H7 (cell line): ENCODE results near the gene CDH23. TPM values are rescaled to one million over a fixed set of nuclear protein-coding genes. Genes with fewer than 3 reads are reported as not detected.

Experiments
- DNase-seq: peaks from one replicate; pipeline ENCODE4 v3.0.0; 2012
- H3K27me3 ChIP-seq: 2 replicates; pipeline ENCODE4 v1.6.0; 2011; ENCODE audit warnings: mild to moderate bottlenecking, low read length; ENCODE audit not compliant: control insufficient read depth, insufficient read depth
- H3K36me3 ChIP-seq: replicated peaks from 2 replicates; pipeline ENCODE4 v1.5.1; 2011; ENCODE audit warnings: low read length; ENCODE audit not compliant: control insufficient read depth, insufficient read depth
- H3K4me3 ChIP-seq: 2 replicates; pipeline ENCODE4 v1.5.1; 2011; ENCODE audit warnings: low read depth, mild to moderate bottlenecking, control low read depth, low read length, moderate library complexity; ENCODE audit not compliant: insufficient read depth
- total RNA-seq: library from RNA; depleted of rRNA; stranded (reverse); fragments of >200 nt; shearing (Covaris generic); gene quantifications from 2 replicates; pipeline ENCODE4 v1.2.3, GENCODE V29; 2014

Gene CDH23
- total RNA-seq, 1 experiment from 2014 or later: 4.5 TPM

GRCh38 chr10:71361581-71361980 lies 35.1 kb upstream of the CDH23 start:
- DNase-seq: no peak
- no peak overlapping the region for H3K4me3 ChIP-seq

GRCh38 chr10:71362141-71362540 lies 34.6 kb upstream of the CDH23 start:
- Histone ChIP-seq H3K27me3 (no peaks in the 10 kb centered on the region), H3K36me3 (no peaks in the 10 kb centered on the region; the same call in 1 of the 2 replicates), H3K4me3 (no peak overlapping the region)
- no peak for DNase-seq

More at GRCh38 chr10:71361581-71361980, 35.1 kb upstream of the CDH23 start:
- Histone ChIP-seq H3K27me3 (no peaks in the 10 kb centered on the region), H3K36me3 (no peaks in the 10 kb centered on the region; the same call in 1 of the 2 replicates)

GRCh38 chr10:71363936-71364335 lies 32.8 kb upstream of the CDH23 start:
- H3K36me3 ChIP-seq: no peaks in the 10 kb centered on the region; the same call in 1 of the 2 replicates
- no peaks in the 10 kb centered on the region for H3K27me3 ChIP-seq
- H3K4me3 ChIP-seq: no peak overlapping the region
- DNase-seq: no peak

GRCh38 chr10:71365366-71365765 lies 31.4 kb upstream of the CDH23 start:
- H3K4me3 ChIP-seq: no peak overlapping the region
- no peaks in the 10 kb centered on the region; the same call in 1 of the 2 replicates for H3K36me3 ChIP-seq
- DNase-seq: no peak
- H3K27me3 ChIP-seq: no peaks in the 10 kb centered on the region

GRCh38 chr10:71366690-71367089 lies 30.0 kb upstream of the CDH23 start:
- Histone ChIP-seq H3K4me3 (no peak overlapping the region), H3K36me3 (no peaks in the 10 kb centered on the region), H3K27me3 (no peaks in the 10 kb centered on the region)
- DNase-seq: no peak

- Histone ChIP-seq H3K4me3 (no peak overlapping the region), H3K27me3 (no peaks in the 10 kb centered on the region), H3K36me3 (no peaks in the 10 kb centered on the region)
- DNase-seq: no peak
Observed at GRCh38 chr10:71367271-71367670, 29.4 kb upstream of the CDH23 start.

- H3K4me3 ChIP-seq: no peak overlapping the region
- H3K36me3 ChIP-seq: no peaks in the 10 kb centered on the region
- DNase-seq: no peak
- H3K27me3 ChIP-seq: no peaks in the 10 kb centered on the region
Observed at GRCh38 chr10:71368176-71368575, 28.5 kb upstream of the CDH23 start.

- no peak for DNase-seq
- H3K36me3 ChIP-seq: no peaks in the 10 kb centered on the region
- no peaks in the 10 kb centered on the region for H3K27me3 ChIP-seq
- no peak overlapping the region for H3K4me3 ChIP-seq
Observed at GRCh38 chr10:71368643-71369042, 28.1 kb upstream of the CDH23 start.

- Histone ChIP-seq H3K36me3 (no peaks in the 10 kb centered on the region), H3K4me3 (no peak overlapping the region), H3K27me3 (no peaks in the 10 kb centered on the region; the same call in 1 of the 2 replicates)
- no peak for DNase-seq
Observed at GRCh38 chr10:71369602-71370001, 27.1 kb upstream of the CDH23 start.

- no peaks in the 10 kb centered on the region for H3K36me3 ChIP-seq
- no peaks in the 10 kb centered on the region; the same call in 1 of the 2 replicates for H3K27me3 ChIP-seq
- no peak overlapping the region for H3K4me3 ChIP-seq
- no peak for DNase-seq
Observed at GRCh38 chr10:71370031-71370430, 26.7 kb upstream of the CDH23 start.

- Histone ChIP-seq H3K36me3 (no peaks in the 10 kb centered on the region), H3K4me3 (no peak overlapping the region), H3K27me3 (no peaks in the 10 kb centered on the region; the same call in 1 of the 2 replicates)
- no peak for DNase-seq
Observed at GRCh38 chr10:71371750-71372166, 25.0 kb upstream of the CDH23 start.

GRCh38 chr10:71372882-71373495 lies 23.7 kb upstream of the CDH23 start:
- DNase-seq: no peak
- no peak overlapping the region for H3K4me3 ChIP-seq
- H3K27me3 ChIP-seq: no peaks in the 10 kb centered on the region; the same call in 1 of the 2 replicates
- no peaks in the 10 kb centered on the region for H3K36me3 ChIP-seq

GRCh38 chr10:71374481-71375233 lies 22.1 kb upstream of the CDH23 start:
- no peak for DNase-seq
- Histone ChIP-seq H3K27me3 (peaks cover 1% of the 10 kb centered on the region; the same call in 1 of the 2 replicates), H3K4me3 (no peak overlapping the region), H3K36me3 (no peaks in the 10 kb centered on the region)

- DNase-seq: no peak
- no peaks in the 10 kb centered on the region for H3K36me3 ChIP-seq
Observed at GRCh38 chr10:71375952-71376351, 20.8 kb upstream of the CDH23 start.

More at GRCh38 chr10:71375952-71376351, 20.8 kb upstream of the CDH23 start:
- Histone ChIP-seq H3K4me3 (no peak overlapping the region), H3K27me3 (peaks cover 1% of the 10 kb centered on the region; the same call in 1 of the 2 replicates)
